CD4-positive, alpha-beta memory T cell (primary cell): ENCODE measurements around the gene FIZ1. TPM values are rescaled to one million over a fixed set of nuclear protein-coding genes. Genes with fewer than 3 reads are reported as not detected.

Experiments
- CTCF ChIA-PET: fragments of 350-600 bp; sonication (Branson Sonifier 250); formaldehyde crosslinking; loops from one replicate; lab custom pipeline; 2021; ENCODE audit warnings: inconsistent platforms; ENCODE audit not compliant: partially characterized antibody; lab: Charles Lee
- POLR2A ChIA-PET: fragments of 350-600 bp; sonication (Branson Sonifier 250); formaldehyde crosslinking; loops from one replicate; lab custom pipeline; 2021; ENCODE audit not compliant: partially characterized antibody; lab: Charles Lee
- DNase-seq, 5 donors: peaks; one replicate each; pipeline versions ENCODE4 v3.0.0 to v3.0.0-alpha.2; 2020 to 2022; ENCODE audit warnings: mixed read lengths in 1 of 5
- H3K27ac ChIP-seq: one replicate; pipeline ENCODE4 v1.7.0; 2013; ENCODE audit warnings: low read depth, low read length
- H3K27me3 ChIP-seq: 2 replicates; pipeline ENCODE4 v1.7.0; 2013; ENCODE audit warnings: mild to moderate bottlenecking, low read length, moderate library complexity; ENCODE audit not compliant: insufficient read depth
- H3K36me3 ChIP-seq: 2 replicates; pipeline ENCODE4 v1.7.0; 2013; ENCODE audit warnings: mild to moderate bottlenecking, low read length, moderate library complexity; ENCODE audit not compliant: insufficient read depth
- H3K4me1 ChIP-seq: 2 replicates; pipeline ENCODE4 v1.7.0; 2013; ENCODE audit warnings: mild to moderate bottlenecking, low read length, moderate library complexity; ENCODE audit not compliant: insufficient read depth
- H3K4me3 ChIP-seq, 2 donors: one replicate each; pipeline ENCODE4 v1.7.0; 2013; ENCODE audit warnings: low read length in 2 of 2, mild to moderate bottlenecking in 1 of 2
- H3K9me3 ChIP-seq, 2 donors: one replicate each; pipeline ENCODE4 v1.7.0; 2013; ENCODE audit warnings: low read length in 2 of 2, control low read depth in 1 of 2; ENCODE audit not compliant: control insufficient read depth in 1 of 2
- H3K27ac Mint-ChIP-seq, 7 donors: one replicate each; pipeline ENCODE4 v1.8.0; 2020 to 2021; ENCODE audit warnings: mixed read lengths in 7 of 7, mild to moderate bottlenecking in 6 of 7, inconsistent platforms in 3 of 7, moderate library complexity in 3 of 7
- H3K27me3 Mint-ChIP-seq, 2 donors: one replicate each; pipeline ENCODE4 v1.8.0; 2020 to 2021; ENCODE audit warnings: mixed read lengths in 2 of 2
- H3K36me3 Mint-ChIP-seq, 2 donors: one replicate each; pipeline ENCODE4 v1.8.0; 2020 to 2021; ENCODE audit warnings: mixed read lengths in 2 of 2, inconsistent platforms in 1 of 2, mild to moderate bottlenecking in 1 of 2
- H3K4me1 Mint-ChIP-seq, 4 donors: one replicate each; pipeline ENCODE4 v1.8.0; 2020 to 2021; ENCODE audit warnings: mixed read lengths in 4 of 4, mild to moderate bottlenecking in 1 of 4
- H3K4me3 Mint-ChIP-seq, 8 donors: one replicate each; pipeline ENCODE4 v1.8.0; 2020 to 2021; ENCODE audit warnings: mixed read lengths in 8 of 8, mild to moderate bottlenecking in 7 of 8, moderate library complexity in 6 of 8, inconsistent platforms in 3 of 8
- H3K9me3 Mint-ChIP-seq, 8 donors: one replicate each; pipeline ENCODE4 v1.8.0; 2020 to 2021; ENCODE audit warnings: mixed read lengths in 8 of 8, mild to moderate bottlenecking in 5 of 8, inconsistent platforms in 3 of 8, moderate library complexity in 1 of 8
- intact Hi-C: fragments of 100-400 bp; cut with micrococcal nuclease; formaldehyde crosslinking; loops from one replicate; pipeline ENCODE4 v1.15.1; 2023
- polyA plus RNA-seq, 2 donors: library from polyadenylated mRNA; unstranded; fragments of 300-500 nt; fragmentation: Illumina TruSeq; gene quantifications; one replicate each; pipeline ENCODE4 v1.2.3, GENCODE V29; 2021
- total RNA-seq, 2 experiments: library from RNA; stranded (reverse); gene quantifications; one replicate each; pipeline ENCODE4 v1.2.3, GENCODE V29; 2021

FIZ1 gene
- total and polyA plus RNA-seq, 4 experiments from 2014 or later = 0.99 to 26.4 (median 13.1) TPM

DNA sequence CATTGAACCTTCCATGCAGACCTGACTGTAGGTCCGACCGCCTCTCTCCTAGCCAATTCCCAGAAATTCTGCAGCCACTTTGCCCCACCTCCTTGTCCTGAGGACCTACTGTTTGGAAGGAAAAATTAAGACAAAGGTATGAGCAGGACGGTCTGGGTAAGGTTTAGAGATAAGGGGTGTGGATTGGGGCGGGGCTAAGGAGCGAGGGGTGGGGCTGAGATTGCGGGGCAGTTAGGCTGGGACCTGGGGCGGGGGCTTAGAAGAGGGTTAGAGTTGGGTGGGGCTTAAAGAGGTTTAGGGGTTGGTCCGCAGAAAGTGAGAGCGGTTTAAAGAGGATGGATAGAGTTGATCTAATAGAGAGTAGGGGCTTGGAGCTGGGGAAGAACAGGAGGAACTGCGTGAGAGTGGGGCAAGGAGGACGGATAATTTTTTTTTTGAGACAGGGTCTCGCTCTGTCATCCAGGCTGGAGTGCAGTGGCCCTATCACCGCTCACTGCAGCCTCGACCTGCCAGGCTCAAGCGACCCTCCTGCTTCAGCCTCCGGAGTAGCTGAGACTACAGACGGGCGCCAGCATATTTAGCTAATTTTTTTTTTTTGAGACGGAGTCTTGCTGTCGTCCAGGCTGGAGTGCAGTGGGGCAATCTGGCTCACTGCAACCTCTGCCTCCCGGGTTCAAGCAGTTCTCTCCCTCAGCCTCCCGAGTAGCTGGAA lies 4.4 kb upstream of the FIZ1 start:
- Histone ChIP-seq H3K9me3 (no peaks in the 10 kb centered on the region), H3K4me3 (no peak overlapping the region), H3K4me1 (peaks cover 44% of the 10 kb centered on the region), H3K27me3 (no peaks in the 10 kb centered on the region), H3K36me3 (no peaks in the 10 kb centered on the region), H3K27ac (no peak overlapping the region)
- H3K27me3 Mint-ChIP-seq = no peaks in the 10 kb centered on the region
- CTCF ChIA-PET = interaction anchor here (1.8 kb wide), 1 partner anchor 29 kb away, joined by 10 read pairs; no protein-coding TSS in a partner anchor
- DNase-seq = peak in 1 of 5 donors; percentile 23
- peaks cover 8 to 41% of the 10 kb centered on the region in 2 donors for H3K36me3 Mint-ChIP-seq
- peak overlapping the region; percentile 31 to 74 (median 55) for H3K4me3 Mint-ChIP-seq
- peak overlapping the region in 6 of 7 donors; percentile 29 to 94 (median 58) for H3K27ac Mint-ChIP-seq
- intact Hi-C loops = loop anchor here (2.0 kb wide), 1 partner anchor 537 kb away; the partner anchor contains the start of gene ZNF444
- peaks cover 40 to 71% (median 48%) of the 10 kb centered on the region in 4 donors for H3K4me1 Mint-ChIP-seq
- peaks cover 0 to 2% (median 0%) of the 10 kb centered on the region in 8 donors for H3K9me3 Mint-ChIP-seq
- POLR2A ChIA-PET = interaction anchor here (1.1 to 4.7 kb wide), 6 partner anchors 10 to 128 kb away, joined by 3 to 67 read pairs (median 4); partner anchors contain the start of genes ZNF581 and ZNF784

DNA sequence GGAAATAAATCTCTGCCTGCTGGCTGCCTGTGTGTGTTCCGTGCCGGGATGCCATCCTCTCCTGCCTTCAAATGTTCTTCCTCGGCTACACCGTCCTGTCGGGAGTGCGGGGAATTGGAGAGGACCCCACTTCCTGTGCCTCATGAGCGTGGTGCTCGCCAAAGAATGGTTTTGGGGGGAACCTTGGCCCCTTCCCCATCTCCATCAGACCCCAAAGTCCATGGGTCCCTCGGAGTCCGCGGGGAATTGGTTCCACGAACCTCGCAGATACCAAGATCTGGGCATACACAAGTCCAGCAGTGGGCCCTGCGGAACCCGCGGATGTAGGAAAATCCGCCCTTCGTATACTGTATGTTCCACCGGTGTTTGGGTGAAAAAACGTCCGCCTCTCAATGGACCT lies 3.8 kb upstream of the FIZ1 start:
- CTCF ChIA-PET = interaction anchor here (1.8 kb wide), 1 partner anchor 30 kb away, joined by 10 read pairs; no protein-coding TSS in a partner anchor

DNA sequence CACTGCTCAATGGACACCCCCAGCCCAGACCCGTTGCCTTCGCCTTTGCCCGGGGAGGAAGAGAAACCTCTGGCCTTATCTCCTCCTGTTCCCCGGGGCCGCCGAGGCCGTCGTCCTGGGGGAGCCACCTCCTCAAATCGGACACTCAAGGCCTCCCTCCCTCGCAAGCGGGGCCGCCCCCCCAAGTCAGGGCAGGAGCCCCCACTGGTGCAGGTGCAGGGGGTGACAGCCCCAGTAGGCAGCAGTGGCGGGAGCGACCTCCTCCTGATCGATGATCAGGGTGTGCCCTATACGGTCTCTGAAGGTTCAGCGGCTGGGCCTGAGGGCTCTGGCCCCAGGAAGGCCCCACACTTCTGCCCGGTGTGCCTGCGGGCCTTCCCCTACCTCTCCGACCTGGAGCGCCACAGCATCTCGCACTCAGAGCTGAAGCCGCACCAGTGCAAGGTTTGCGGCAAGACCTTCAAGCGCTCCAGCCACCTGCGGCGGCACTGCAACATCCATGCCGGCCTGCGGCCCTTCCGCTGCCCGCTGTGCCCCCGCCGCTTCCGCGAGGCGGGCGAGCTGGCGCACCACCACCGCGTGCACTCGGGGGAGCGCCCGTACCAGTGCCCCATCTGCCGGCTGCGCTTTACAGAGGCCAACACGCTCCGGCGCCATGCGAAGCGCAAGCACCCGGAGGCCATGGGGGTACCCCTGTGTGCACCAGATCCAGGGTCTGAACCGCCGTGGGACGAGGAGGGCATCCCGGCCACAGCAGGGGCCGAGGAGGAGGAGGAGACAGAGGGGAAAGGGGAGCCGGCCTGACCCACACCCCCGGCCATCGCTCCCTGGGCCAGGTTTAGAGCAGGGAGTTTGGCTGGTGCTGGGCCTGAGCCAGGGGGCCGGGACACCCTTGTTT lies 3.0 kb upstream of the FIZ1 start:
- POLR2A ChIA-PET = interaction anchor here (3.7 to 4.7 kb wide), 3 partner anchors 17 to 31 kb away, joined by 44 to 95 read pairs (median 49); partner anchors contain the start of gene ZNF784

More for the DNA sequence above, 3.8 kb upstream of the FIZ1 start:
- Histone ChIP-seq H3K9me3 (no peaks in the 10 kb centered on the region), H3K36me3 (no peaks in the 10 kb centered on the region), H3K4me1 (peaks cover 49% of the 10 kb centered on the region), H3K27ac (no peak overlapping the region), H3K27me3 (no peaks in the 10 kb centered on the region), H3K4me3 (no peak overlapping the region)
- peaks cover 0 to 2% (median 0%) of the 10 kb centered on the region in 8 donors for H3K9me3 Mint-ChIP-seq
- H3K36me3 Mint-ChIP-seq = peaks cover 9 to 40% of the 10 kb centered on the region in 2 donors
- peak overlapping the region in 4 of 7 donors; percentile 29 to 94 (median 55) for H3K27ac Mint-ChIP-seq
- intact Hi-C loops = no loop called here
- POLR2A ChIA-PET = interaction anchor here (1.6 kb wide), 1 partner anchor 9 kb away, joined by 4 read pairs; no protein-coding TSS in a partner anchor
- peak overlapping the region in 4 of 8 donors; percentile 48 to 74 (median 64) for H3K4me3 Mint-ChIP-seq
- peaks cover 40 to 69% (median 47%) of the 10 kb centered on the region in 4 donors for H3K4me1 Mint-ChIP-seq
- DNase-seq = peak in 1 of 5 donors; percentile 19
- H3K27me3 Mint-ChIP-seq = no peaks in the 10 kb centered on the region

DNA sequence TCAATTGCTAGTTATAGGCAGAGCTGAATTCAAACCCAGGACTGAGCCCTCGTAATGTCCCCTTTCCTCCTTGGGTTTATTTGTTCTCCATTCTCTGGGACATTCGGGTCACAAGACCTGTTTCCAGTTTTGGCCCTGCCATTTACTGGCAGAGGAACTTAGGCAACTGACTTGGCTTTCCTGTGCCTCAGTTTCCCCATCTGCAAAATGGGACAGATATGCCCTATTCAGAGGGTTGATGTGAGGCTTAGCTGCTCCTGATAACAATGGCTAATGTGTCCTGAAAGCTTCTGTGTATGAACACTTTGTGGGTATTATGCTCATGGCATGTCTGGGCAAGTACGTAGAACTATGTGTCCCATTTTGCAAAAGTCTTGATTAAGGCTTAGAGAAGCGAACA lies 1.8 kb upstream of the FIZ1 start:
- Mint-ChIP-seq H3K36me3 (peaks cover 25 to 28% of the 10 kb centered on the region in 2 donors), H3K4me1 (peaks cover 25 to 49% (median 28%) of the 10 kb centered on the region in 4 donors), H3K9me3 (no peaks in the 10 kb centered on the region), H3K27ac (peak overlapping the region; percentile 67 to 92 (median 91)), H3K4me3 (peak overlapping the region; percentile 78 to 93 (median 86)), H3K27me3 (no peaks in the 10 kb centered on the region)
- Histone ChIP-seq H3K27me3 (no peaks in the 10 kb centered on the region), H3K36me3 (no peaks in the 10 kb centered on the region), H3K9me3 (no peaks in the 10 kb centered on the region), H3K4me1 (peaks cover 36% of the 10 kb centered on the region), H3K4me3 (peak overlapping the region; percentile 61 to 93), H3K27ac (peak overlapping the region; percentile 89)
- intact Hi-C loops = no loop called here
- CTCF ChIA-PET = interaction anchor here (3.5 to 5.0 kb wide), 2 partner anchors 24 to 32 kb away, joined by 20 to 24 read pairs; partner anchors contain the start of gene ZNF784
- peak in 1 of 5 donors; percentile 20 for DNase-seq
- POLR2A ChIA-PET = interaction anchor here (1.0 to 4.7 kb wide), 10 partner anchors 16 to 342 kb away, joined by 3 to 95 read pairs (median 26); partner anchors contain the start of genes KMT5C, ZNF579, ZNF581 and ZNF628

More for the DNA sequence above, 3.0 kb upstream of the FIZ1 start:
- intact Hi-C loops = no loop called here
- Histone ChIP-seq H3K4me1 (peaks cover 49% of the 10 kb centered on the region), H3K9me3 (no peaks in the 10 kb centered on the region), H3K27me3 (no peaks in the 10 kb centered on the region), H3K4me3 (no peak overlapping the region), H3K36me3 (no peaks in the 10 kb centered on the region), H3K27ac (no peak overlapping the region)
- CTCF ChIA-PET = no interaction called here
- peaks cover 34 to 62% (median 40%) of the 10 kb centered on the region in 4 donors for H3K4me1 Mint-ChIP-seq
- peak overlapping the region in 2 of 8 donors; percentile 73 to 88 for H3K4me3 Mint-ChIP-seq
- H3K27me3 Mint-ChIP-seq = no peaks in the 10 kb centered on the region
- peaks cover 13 to 33% of the 10 kb centered on the region in 2 donors for H3K36me3 Mint-ChIP-seq
- DNase-seq = peak in 1 of 5 donors; percentile 44
- peak overlapping the region in 1 of 7 donors; percentile 87 for H3K27ac Mint-ChIP-seq
- no peaks in the 10 kb centered on the region for H3K9me3 Mint-ChIP-seq

DNA sequence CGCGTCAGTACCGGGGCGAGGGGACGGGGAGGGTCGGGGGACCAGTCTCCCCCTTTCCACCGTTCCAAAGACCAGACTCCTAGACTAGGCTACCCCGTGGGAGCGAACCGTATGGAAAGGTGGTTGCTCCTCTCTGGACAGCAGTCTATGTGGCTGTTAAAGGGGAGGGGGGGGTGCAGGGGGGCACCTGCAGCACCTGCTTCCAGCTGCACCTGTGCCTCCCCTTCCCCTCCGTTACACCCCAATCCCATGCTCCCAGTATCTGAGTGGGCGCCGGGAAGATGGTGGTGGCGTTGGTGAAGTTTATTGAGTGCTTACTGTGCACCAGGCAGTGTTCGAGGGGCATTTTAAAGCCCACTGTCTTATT lies 1.3 kb upstream of the FIZ1 start:
- H3K4me1 Mint-ChIP-seq = peaks cover 23 to 45% (median 28%) of the 10 kb centered on the region in 4 donors
- H3K9me3 Mint-ChIP-seq = no peaks in the 10 kb centered on the region
- peak overlapping the region; percentile 78 to 93 (median 86) for H3K4me3 Mint-ChIP-seq
- peaks cover 28 to 29% of the 10 kb centered on the region in 2 donors for H3K36me3 Mint-ChIP-seq
- Histone ChIP-seq H3K9me3 (no peaks in the 10 kb centered on the region), H3K36me3 (peaks cover 3% of the 10 kb centered on the region), H3K4me1 (peaks cover 34% of the 10 kb centered on the region), H3K27me3 (no peaks in the 10 kb centered on the region), H3K4me3 (peak overlapping the region; percentile 61 to 93), H3K27ac (peak overlapping the region; percentile 89)
- POLR2A ChIA-PET = interaction anchor here (1.0 to 4.7 kb wide), 12 partner anchors 15 to 344 kb away, joined by 3 to 95 read pairs (median 20); partner anchors contain the start of genes KMT5C, ZNF579, ZNF581 and ZNF628
- intact Hi-C loops = no loop called here
- no peaks in the 10 kb centered on the region for H3K27me3 Mint-ChIP-seq
- H3K27ac Mint-ChIP-seq = peak overlapping the region; percentile 67 to 92 (median 91)
- CTCF ChIA-PET = interaction anchor here (3.5 to 5.0 kb wide), 2 partner anchors 25 to 32 kb away, joined by 20 to 24 read pairs; partner anchors contain the start of gene ZNF784
- no peak for DNase-seq
